T-helper 17 cell (primary cell): ENCODE results near the gene SNX27. TPM values are rescaled to one million over a fixed set of nuclear protein-coding genes. Genes with fewer than 3 reads are reported as not detected.
"Not testable (repeated sequence)": the region's sequence is repeated elsewhere in the genome, so short reads cannot be mapped to it uniquely, and the experiment has no call there.

Experiments
- ATAC-seq: fragments of 150-1000 bp; cut with Tn5 transposase; 2 replicates; pipeline ENCODE4 v1.10.0; 2021; ENCODE audit warnings: mild to moderate bottlenecking, moderate library complexity
- DNase-seq, 3 donors: peaks; one replicate each; pipeline versions ENCODE4 v3.0.0 to v3.0.0-alpha.2; 2020 to 2021
- H3K9me3 ChIP-seq: one replicate; pipeline ENCODE4 v1.7.0; 2013; ENCODE audit warnings: low read length, mild to moderate bottlenecking; ENCODE audit not compliant: control insufficient read depth, poor library complexity, severe bottlenecking
- H3K27ac Mint-ChIP-seq: one replicate; pipeline ENCODE4 v1.8.0; 2022; ENCODE audit warnings: mild to moderate bottlenecking, moderate library complexity, mixed read lengths
- H3K27me3 Mint-ChIP-seq: one replicate; pipeline ENCODE4 v1.8.0; 2022; ENCODE audit warnings: mixed read lengths
- H3K36me3 Mint-ChIP-seq: one replicate; pipeline ENCODE4 v1.8.0; 2022; ENCODE audit warnings: low read depth, mixed read lengths
- H3K4me1 Mint-ChIP-seq: one replicate; pipeline ENCODE4 v1.8.0; 2022; ENCODE audit warnings: mild to moderate bottlenecking, mixed read lengths
- H3K4me3 Mint-ChIP-seq: one replicate; pipeline ENCODE4 v1.8.0; 2022; ENCODE audit warnings: mild to moderate bottlenecking, moderate library complexity, mixed read lengths
- total RNA-seq, 4 donors: library from RNA in 2 of 4; stranded (reverse) in 2 of 4; gene quantifications; one replicate each; pipeline ENCODE4 v1.2.3 and lab custom pipeline; 2022 to 2026

SNX27 gene
- total RNA-seq, 2 donors from 2014 or later: 19.6 to 22.8 TPM

GRCh38 chr1:151635479-151636072, 23.7 kb downstream of the SNX27 start:
- H3K4me1 Mint-ChIP-seq: peaks cover 24% of the 10 kb centered on the region
- ATAC-seq (no peak), DNase-seq (no peak)
- no peaks in the 10 kb centered on the region for H3K27me3 Mint-ChIP-seq
- no peaks in the 10 kb centered on the region for H3K9me3 ChIP-seq
- H3K27ac Mint-ChIP-seq: no peak overlapping the region
- peaks cover 4% of the 10 kb centered on the region for H3K36me3 Mint-ChIP-seq
- no peak overlapping the region for H3K4me3 Mint-ChIP-seq

DNA sequence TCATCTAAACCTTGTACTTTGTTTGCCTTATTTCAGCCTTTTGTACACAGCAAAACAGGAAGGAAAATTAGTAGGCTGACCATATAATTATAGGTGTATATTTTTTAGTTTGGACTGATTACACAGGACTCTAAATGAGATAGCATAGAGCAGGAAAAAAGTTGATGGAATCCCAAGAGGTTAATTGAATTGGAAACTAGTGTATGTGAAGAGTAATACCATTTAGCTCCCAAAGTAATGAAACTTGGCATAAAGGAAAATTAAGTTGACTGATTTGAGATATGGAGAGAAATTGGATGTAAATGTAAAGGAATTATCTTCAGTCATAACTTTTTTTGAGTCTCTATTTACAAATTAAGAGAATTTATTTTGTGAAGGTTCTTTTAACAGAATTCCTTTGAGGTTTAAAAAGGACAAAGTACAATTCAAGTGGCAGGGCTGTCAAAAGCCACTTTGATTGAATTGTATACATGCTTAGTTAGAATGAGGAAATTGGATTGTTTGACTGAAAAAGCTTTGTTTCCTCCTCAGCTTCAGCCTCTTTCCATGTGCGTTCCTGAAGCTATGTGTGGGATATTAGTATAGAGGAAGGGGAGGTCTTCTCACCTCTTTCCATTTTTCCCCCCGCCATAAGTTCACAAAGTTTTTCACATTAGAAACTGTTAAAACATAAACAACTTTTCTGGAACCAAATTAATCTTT, 26.4 kb downstream of the SNX27 start:
- Mint-ChIP-seq H3K4me1 (peaks cover 22% of the 10 kb centered on the region), H3K4me3 (no peak overlapping the region), H3K27me3 (no peaks in the 10 kb centered on the region), H3K36me3 (peaks cover 6% of the 10 kb centered on the region), H3K27ac (no peak overlapping the region)
- no peak for ATAC-seq
- no peak for DNase-seq
- H3K9me3 ChIP-seq: no peaks in the 10 kb centered on the region

DNA sequence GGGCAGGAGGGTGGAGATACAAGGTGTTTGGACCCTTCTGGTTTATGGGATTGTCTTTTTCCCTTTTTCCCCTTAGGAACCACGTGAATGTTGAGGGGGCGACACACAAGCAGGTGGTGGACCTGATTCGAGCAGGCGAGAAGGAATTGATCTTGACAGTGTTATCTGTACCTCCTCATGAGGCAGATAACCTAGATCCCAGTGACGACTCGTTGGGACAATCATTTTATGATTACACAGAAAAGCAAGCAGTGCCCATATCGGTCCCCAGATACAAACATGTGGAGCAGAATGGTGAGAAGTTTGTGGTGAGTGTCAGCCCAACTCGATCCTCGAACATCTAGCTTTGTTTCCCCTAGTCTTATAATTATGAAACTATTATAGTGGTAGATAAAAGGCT, 27.0 kb downstream of the SNX27 start:
- Mint-ChIP-seq H3K27ac (peak overlapping the region; percentile 39), H3K27me3 (no peaks in the 10 kb centered on the region), H3K36me3 (peaks cover 6% of the 10 kb centered on the region), H3K4me1 (peaks cover 18% of the 10 kb centered on the region), H3K4me3 (no peak overlapping the region)
- DNase-seq (no peak), ATAC-seq (no peak)
- H3K9me3 ChIP-seq: no peaks in the 10 kb centered on the region

DNA sequence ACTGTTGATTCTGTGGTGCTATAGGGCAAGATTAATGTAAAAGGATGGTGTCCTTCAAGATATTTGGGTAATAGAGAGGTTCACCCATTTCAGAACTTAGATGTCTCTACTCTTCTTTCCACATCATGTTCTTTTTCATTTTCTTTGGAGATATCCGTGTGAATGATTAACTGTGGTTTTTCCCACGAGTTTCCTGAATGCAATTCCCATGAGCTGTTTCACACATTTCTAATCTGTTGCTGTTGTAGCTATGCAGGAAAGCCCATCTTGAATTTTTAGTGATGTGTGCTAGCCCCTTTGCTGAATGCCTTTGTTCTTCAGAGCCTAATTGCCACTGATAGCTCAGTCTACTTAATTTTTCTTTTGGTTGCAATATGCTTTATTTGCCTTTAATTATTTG, 27.6 kb downstream of the SNX27 start:
- Mint-ChIP-seq H3K4me3 (no peak overlapping the region), H3K4me1 (peaks cover 18% of the 10 kb centered on the region), H3K27ac (peak overlapping the region; percentile 39), H3K36me3 (peaks cover 6% of the 10 kb centered on the region), H3K27me3 (no peaks in the 10 kb centered on the region)
- no peak for DNase-seq
- H3K9me3 ChIP-seq: no peaks in the 10 kb centered on the region
- ATAC-seq: no peak

DNA sequence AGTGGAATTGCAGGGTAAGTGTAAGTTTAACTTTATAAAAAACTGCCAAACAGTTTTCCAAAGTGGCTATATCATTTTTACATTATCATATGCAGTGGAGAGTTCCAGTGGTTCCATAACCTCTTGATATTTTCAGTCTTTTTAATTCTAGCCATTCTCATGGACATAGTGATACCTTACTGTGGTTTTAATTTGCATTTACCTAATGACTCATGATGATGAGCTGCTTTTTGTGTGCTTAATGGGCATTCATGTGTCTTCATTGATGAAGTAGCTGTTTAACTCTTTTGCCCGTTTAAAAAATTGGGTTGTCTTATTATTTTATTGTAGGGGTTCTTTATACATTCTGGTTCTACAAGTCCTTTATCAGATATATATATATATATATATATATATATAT, 29.4 kb downstream of the SNX27 start:
- Mint-ChIP-seq H3K4me3 (no peak overlapping the region), H3K4me1 (peaks cover 16% of the 10 kb centered on the region), H3K36me3 (peaks cover 6% of the 10 kb centered on the region), H3K27ac (no peak overlapping the region), H3K27me3 (no peaks in the 10 kb centered on the region)
- DNase-seq: no peak
- no peaks in the 10 kb centered on the region for H3K9me3 ChIP-seq
- no peak for ATAC-seq

DNA sequence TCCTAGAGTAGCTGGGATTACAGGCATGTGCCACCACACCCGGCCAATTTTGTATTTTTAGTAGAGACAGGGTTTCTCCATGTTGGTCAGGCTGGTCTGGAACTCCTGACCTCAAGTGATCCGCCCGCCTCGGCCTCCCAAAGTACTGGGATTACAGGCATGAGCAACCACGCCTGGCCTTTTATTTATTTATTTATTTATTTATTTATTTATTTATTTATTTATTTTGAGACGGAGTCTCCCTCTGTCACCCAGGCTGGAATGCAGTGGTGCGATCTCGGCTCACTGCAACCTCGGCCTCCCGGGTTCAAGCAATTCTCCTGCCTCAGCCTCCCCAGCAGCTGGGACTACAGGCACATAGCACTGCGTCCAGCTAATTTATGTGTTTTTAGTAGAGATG, 31.2 kb downstream of the SNX27 start:
- H3K9me3 ChIP-seq, H3K4me3 Mint-ChIP-seq, DNase-seq, H3K36me3 Mint-ChIP-seq, H3K27ac Mint-ChIP-seq, ATAC-seq, H3K27me3 Mint-ChIP-seq: not testable (repeated sequence)
- peaks cover 15% of the 10 kb centered on the region for H3K4me1 Mint-ChIP-seq

GRCh38 chr1:151644001-151644400, 32.2 kb downstream of the SNX27 start:
- ATAC-seq (no peak), DNase-seq (no peak)
- H3K9me3 ChIP-seq: no peaks in the 10 kb centered on the region
- no peak overlapping the region for H3K4me3 Mint-ChIP-seq
- H3K36me3 Mint-ChIP-seq: peaks cover 6% of the 10 kb centered on the region
- H3K27ac Mint-ChIP-seq: no peak overlapping the region
- peaks cover 12% of the 10 kb centered on the region for H3K4me1 Mint-ChIP-seq
- H3K27me3 Mint-ChIP-seq: no peaks in the 10 kb centered on the region

- DNase-seq: no peak
- H3K4me3 Mint-ChIP-seq: no peak overlapping the region
- peak overlapping the region; percentile 47 for H3K27ac Mint-ChIP-seq
- peaks cover 3% of the 10 kb centered on the region for H3K36me3 Mint-ChIP-seq
- no peaks in the 10 kb centered on the region for H3K9me3 ChIP-seq
- no peak for ATAC-seq
- peaks cover 18% of the 10 kb centered on the region for H3K4me1 Mint-ChIP-seq
- H3K27me3 Mint-ChIP-seq: no peaks in the 10 kb centered on the region
Measured at GRCh38 chr1:151653397-151653796, 41.5 kb downstream of the SNX27 start.

GRCh38 chr1:151655371-151655770, 43.5 kb downstream of the SNX27 start:
- Mint-ChIP-seq H3K36me3 (peaks cover 3% of the 10 kb centered on the region), H3K4me3 (no peak overlapping the region), H3K27me3 (no peaks in the 10 kb centered on the region), H3K4me1 (peaks cover 18% of the 10 kb centered on the region), H3K27ac (peak overlapping the region; percentile 47)
- H3K9me3 ChIP-seq: no peaks in the 10 kb centered on the region
- no peak for ATAC-seq
- DNase-seq: no peak

- no peaks in the 10 kb centered on the region for H3K27me3 Mint-ChIP-seq
- no peak for DNase-seq
- peaks cover 5% of the 10 kb centered on the region for H3K36me3 Mint-ChIP-seq
- peak overlapping the region; percentile 87 for H3K27ac Mint-ChIP-seq
- H3K4me3 Mint-ChIP-seq: peak overlapping the region; percentile 41
- H3K9me3 ChIP-seq: no peaks in the 10 kb centered on the region
- ATAC-seq: peak; percentile 42
- H3K4me1 Mint-ChIP-seq: peaks cover 13% of the 10 kb centered on the region
Measured at GRCh38 chr1:151661751-151662150, 49.9 kb downstream of the SNX27 start.

DNA sequence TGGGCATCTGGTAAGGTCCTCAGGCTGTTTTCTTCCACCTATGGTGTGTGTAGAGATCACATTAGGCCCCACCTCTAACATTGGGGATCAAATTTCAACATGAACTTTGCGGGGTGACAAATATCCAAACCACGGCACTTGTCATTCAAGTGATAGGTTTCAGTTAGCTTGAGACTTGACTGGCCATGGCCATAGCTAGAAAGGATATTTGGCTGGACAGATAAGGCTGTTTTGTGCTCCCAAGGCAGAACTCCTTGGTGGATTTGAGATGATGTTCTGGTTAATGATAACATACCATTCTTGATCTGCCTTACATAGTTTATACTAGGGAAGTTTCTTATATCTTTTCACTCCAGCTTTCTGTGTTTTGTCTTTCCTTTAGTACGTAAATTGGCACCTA, 56.2 kb downstream of the SNX27 start:
- Mint-ChIP-seq H3K4me3 (no peak overlapping the region), H3K27me3 (no peaks in the 10 kb centered on the region), H3K27ac (no peak overlapping the region), H3K36me3 (peaks cover 15% of the 10 kb centered on the region), H3K4me1 (peaks cover 12% of the 10 kb centered on the region)
- H3K9me3 ChIP-seq: no peaks in the 10 kb centered on the region
- no peak for ATAC-seq
- DNase-seq: no peak

- not testable (repeated sequence) for H3K4me3 Mint-ChIP-seq, DNase-seq, H3K27me3 Mint-ChIP-seq, ATAC-seq, H3K27ac Mint-ChIP-seq, H3K9me3 ChIP-seq
- Mint-ChIP-seq H3K36me3 (peaks cover 17% of the 10 kb centered on the region), H3K4me1 (peaks cover 10% of the 10 kb centered on the region)
Measured at GRCh38 chr1:151670036-151670675, 58.3 kb downstream of the SNX27 start.

DNA sequence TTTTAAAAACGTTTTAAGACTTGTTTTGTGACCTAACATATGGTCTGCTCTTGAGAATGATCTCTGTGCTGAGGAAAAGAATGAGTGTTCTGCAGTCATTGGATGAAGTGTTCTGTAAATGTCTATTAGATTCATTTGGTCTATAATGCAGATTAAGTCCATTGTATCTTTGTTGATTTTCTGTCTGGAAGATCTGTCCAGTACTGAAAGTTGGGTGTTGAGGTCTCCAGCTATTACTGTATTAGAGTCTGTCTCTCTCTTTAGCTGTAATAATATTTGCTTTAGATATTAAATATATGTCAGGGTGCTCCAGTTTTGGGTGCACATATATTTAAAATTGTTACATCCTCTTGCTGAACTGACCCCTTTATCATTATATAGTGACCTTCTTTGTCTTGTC, 61.6 kb downstream of the SNX27 start:
- DNase-seq: no peak
- no peaks in the 10 kb centered on the region for H3K9me3 ChIP-seq
- H3K4me3 Mint-ChIP-seq: no peak overlapping the region
- H3K27me3 Mint-ChIP-seq: no peaks in the 10 kb centered on the region
- peaks cover 17% of the 10 kb centered on the region for H3K36me3 Mint-ChIP-seq
- H3K27ac Mint-ChIP-seq: no peak overlapping the region
- H3K4me1 Mint-ChIP-seq: peaks cover 10% of the 10 kb centered on the region
- no peak for ATAC-seq
